Subcutaneous adipose tissue (tissue), 4 donors: ENCODE results near the gene OPRM1. TPM values are rescaled to one million over a fixed set of nuclear protein-coding genes. Genes with fewer than 3 reads are reported as not detected.

Source experiments
- total RNA-seq, 4 donors: library from RNA; depleted of rRNA; stranded (reverse); fragments of >200 nt; gene quantifications; one replicate each; pipeline ENCODE4 v1.1.0, GENCODE V29; 2016
- TF ChIP-seq, protein P1 (sequence below): fragments of 450-650 bp; IDR thresholded peaks from one replicate; pipeline ENCODE4 v1.5.1; 2016; ENCODE audit warnings: low read depth, mild to moderate bottlenecking, control low read depth, antibody characterized with exemption, moderate library complexity

The OPRM1 gene
- total RNA-seq, 4 donors from 2014 or later, result not detected

DNA sequence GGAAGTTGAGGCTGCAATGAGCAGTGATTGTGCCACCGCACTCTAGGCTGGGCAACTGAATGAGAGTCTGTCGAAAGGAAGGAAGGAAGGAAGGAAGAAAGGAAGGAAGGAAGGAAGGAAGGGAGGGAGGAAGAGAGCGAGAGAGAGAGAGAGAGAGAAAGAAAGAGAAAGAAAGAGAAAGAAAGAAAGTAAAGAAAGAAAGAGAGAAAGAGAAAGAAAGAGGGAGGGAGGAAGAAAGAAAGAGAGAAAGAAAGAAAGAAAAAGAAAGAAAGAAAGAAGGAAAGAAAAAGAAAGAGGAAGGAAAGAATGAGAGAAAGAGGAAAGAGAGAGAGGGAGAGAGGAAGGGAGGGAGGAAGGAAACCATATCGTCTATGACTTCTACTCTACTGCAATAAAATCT lies 60.2 kb downstream of the OPRM1 start:
- TF ChIP-seq, protein P1, sequence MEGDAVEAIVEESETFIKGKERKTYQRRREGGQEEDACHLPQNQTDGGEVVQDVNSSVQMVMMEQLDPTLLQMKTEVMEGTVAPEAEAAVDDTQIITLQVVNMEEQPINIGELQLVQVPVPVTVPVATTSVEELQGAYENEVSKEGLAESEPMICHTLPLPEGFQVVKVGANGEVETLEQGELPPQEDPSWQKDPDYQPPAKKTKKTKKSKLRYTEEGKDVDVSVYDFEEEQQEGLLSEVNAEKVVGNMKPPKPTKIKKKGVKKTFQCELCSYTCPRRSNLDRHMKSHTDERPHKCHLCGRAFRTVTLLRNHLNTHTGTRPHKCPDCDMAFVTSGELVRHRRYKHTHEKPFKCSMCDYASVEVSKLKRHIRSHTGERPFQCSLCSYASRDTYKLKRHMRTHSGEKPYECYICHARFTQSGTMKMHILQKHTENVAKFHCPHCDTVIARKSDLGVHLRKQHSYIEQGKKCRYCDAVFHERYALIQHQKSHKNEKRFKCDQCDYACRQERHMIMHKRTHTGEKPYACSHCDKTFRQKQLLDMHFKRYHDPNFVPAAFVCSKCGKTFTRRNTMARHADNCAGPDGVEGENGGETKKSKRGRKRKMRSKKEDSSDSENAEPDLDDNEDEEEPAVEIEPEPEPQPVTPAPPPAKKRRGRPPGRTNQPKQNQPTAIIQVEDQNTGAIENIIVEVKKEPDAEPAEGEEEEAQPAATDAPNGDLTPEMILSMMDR, result no peak

DNA sequence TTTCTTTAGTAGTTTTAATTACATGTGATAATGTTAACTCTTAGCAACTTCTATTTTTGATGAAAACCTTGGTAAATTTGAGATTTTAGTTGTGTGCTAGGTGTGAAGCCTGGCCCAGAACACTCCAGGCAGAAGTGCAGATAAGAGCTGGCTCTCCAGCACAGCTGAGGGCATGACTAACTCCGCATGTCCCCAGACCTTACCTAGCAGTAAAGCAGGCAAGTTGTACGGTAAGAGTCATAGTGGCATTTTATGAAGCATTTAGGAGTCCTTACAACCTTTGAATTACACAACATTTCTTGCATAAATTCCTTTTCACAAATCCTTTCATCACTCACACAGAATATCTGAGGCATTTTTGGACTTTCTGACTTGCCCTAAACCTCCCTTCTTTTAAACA lies 67.2 kb downstream of the OPRM1 start:
- TF ChIP-seq, protein P1, result no peak

DNA sequence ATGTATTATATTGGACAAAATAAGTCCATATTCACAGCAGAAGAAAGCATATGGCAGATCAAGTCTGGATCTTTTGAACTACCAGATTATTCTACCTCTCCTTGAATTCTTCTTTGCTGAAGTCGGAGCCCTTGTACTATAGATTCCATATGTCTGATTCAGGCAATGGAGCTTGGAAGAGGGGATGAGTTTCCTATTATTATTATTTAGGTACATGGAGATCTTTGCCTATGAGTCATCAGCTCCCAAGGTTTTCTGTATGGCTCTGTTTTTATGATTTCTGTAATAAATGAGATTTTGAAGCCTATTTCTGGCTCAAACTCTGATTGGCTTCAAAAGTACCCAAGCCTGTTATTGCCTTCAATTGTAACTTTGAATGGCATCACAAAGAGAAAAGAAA lies 72.0 kb downstream of the OPRM1 start:
- TF ChIP-seq, protein P1, result no peak

DNA sequence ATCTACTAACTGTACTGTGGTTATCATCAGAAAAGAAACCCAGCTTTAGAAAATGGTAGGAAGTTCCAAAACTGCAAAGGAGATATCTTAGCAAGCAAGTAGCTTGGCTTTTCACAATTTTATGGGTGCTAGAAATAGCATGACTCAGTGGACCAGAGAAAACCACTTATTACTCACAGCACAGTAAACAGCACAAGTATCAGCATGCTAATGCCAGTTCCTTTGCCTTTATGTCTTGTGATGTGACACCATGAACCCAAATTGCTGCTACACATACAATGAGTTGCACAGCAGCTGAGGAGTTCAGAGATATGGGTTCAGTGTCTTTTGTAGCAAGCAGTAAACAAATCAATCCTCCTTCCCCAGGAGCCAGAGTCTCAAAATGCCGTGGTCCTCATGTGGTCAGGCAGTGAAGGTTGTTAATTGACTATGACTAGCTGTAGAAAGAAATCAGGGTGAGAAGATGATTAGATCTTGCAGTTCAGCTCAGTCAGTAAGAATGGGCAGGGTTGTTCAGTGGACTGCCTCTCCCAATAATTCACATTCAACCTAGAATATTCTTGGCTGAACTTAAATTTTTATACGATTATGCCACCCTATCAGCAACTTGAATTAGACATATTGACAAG lies 73.3 kb downstream of the OPRM1 start:
- TF ChIP-seq, protein P1, result no peak

DNA sequence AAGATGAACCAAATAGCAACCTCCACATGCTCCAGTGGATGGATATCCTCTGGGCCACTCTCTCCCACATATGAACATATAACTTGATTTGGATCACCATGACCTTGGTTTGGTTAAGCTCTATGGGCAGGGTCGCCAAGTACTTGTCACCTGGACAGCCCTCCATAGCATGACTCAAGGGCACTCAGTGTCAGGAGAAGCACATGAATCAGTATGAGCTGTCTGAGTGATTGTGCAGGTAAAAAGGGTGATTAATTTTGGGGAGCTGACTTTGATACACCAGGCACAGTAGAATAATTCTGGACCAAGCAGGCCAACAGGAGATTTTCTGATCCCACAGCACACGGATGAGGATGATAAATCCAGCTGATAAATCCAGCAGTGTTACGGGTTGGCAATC lies 74.4 kb downstream of the OPRM1 start:
- TF ChIP-seq, protein P1, result no peak

DNA sequence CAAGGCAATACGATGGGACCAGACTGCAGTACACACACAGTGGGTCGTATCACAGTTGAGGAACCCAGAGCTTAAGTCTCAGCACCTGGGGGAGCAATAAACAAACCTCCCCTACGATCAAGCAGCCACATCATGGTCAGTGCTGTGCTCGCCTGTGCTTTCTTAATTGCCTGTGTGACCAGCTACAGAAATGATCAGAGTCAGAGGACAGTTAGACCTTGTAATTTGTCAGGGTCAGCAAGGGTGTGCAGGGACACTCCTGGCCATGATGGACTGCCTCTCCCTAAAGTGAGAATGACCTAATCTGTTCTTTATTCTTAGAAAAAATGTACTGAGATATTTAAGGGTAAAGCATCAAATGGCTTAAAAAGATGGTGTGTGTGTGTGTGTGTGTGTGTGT lies 78.4 kb downstream of the OPRM1 start:
- TF ChIP-seq, protein P1, result no peak

DNA sequence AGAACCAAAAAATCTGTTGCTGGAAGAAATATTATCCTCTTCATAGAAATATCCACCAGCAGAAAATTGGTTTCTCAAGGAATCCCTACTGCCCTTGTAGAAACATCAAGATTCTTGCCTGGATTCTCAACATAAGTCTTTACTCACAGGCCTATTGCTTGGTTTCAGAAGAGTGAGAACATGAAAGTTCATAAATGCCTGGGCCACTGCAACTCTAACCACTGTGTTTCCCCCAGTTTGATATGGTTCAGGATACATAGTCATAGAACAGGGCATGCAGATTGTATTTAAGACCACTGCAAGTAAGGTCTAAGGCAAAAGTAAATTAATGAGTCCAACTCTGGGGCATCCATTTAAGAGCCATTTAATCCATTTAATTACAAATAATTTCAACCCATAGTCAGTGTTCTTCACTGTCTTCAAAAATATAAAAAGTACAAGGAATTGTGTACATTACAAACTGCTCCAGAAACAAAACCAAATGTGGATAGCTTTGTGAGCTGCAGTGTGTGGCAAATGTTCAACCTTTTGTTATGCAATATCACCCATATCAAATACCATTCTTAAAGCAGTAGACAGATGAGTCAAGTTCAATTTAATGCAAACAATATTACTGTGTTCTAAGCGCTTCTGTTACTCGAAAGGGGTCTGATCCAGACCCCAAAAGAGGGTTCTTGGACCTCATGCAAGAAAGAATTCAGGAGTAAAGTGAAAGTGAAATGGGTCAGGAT lies 83.3 kb downstream of the OPRM1 start:
- TF ChIP-seq, protein P1, result no peak
